ENCODE measurements around the gene SLC35C1.

Gene SLC35C1

GRCh38 chr11:45804761-45805304 is at the start of gene SLC35C1:
TSS of gene SLC35C1 (plus strand) at chr11:45805149. CDS start at chr11:45805802, 653 bp downstream.
- DNase-seq, result peak; percentile 46 to 97 (median 91)

GRCh38 chr11:45755281-45755859 is 49.6 kb upstream of the SLC35C1 start:
- DNase-seq, result no peak

GRCh38 chr11:45756384-45757010 is 48.5 kb upstream of the SLC35C1 start:
- no peak for DNase-seq

- DNase-seq, result no peak
Observed at GRCh38 chr11:45757672-45758071, 47.3 kb upstream of the SLC35C1 start.

GRCh38 chr11:45761659-45762058 is 43.3 kb upstream of the SLC35C1 start:
- DNase-seq, result no peak

GRCh38 chr11:45765107-45765668 is 39.8 kb upstream of the SLC35C1 start:
- DNase-seq, result no peak

GRCh38 chr11:45765836-45766235 is 39.1 kb upstream of the SLC35C1 start:
- no peak for DNase-seq

GRCh38 chr11:45766469-45766868 is 38.5 kb upstream of the SLC35C1 start:
- no peak for DNase-seq

- no peak for DNase-seq
Observed at GRCh38 chr11:45768486-45768885, 36.5 kb upstream of the SLC35C1 start.

GRCh38 chr11:45769960-45770359 is 35.0 kb upstream of the SLC35C1 start:
- DNase-seq, result no peak

- peak in 49 of 58 donors; percentile 10 to 78 (median 53) for DNase-seq
Observed at GRCh38 chr11:45771193-45771565, 33.8 kb upstream of the SLC35C1 start.

GRCh38 chr11:45771566-45772448 is 33.1 kb upstream of the SLC35C1 start:
- peak in 57 of 58 donors; percentile 19 to 87 (median 73) for DNase-seq

- no peak for DNase-seq
Observed at GRCh38 chr11:45772449-45772774, 32.5 kb upstream of the SLC35C1 start.

GRCh38 chr11:45772986-45773785 is 31.8 kb upstream of the SLC35C1 start:
- no peak for DNase-seq

GRCh38 chr11:45773786-45774655 is 30.9 kb upstream of the SLC35C1 start:
- no peak for DNase-seq

- DNase-seq, result no peak
Observed at GRCh38 chr11:45774786-45775185, 30.2 kb upstream of the SLC35C1 start.

- no peak for DNase-seq
Observed at GRCh38 chr11:45777127-45777969, 27.6 kb upstream of the SLC35C1 start.

GRCh38 chr11:45778341-45778740 is 26.6 kb upstream of the SLC35C1 start:
- DNase-seq, result no peak

- DNase-seq, result no peak
Observed at GRCh38 chr11:45779602-45780001, 25.3 kb upstream of the SLC35C1 start.

Data from anterior cingulate cortex (tissue), 58 donors.